IMR-90 (cell line): ENCODE data around the gene ELOA. TPM values are rescaled to one million over a fixed set of nuclear protein-coding genes. Genes with fewer than 3 reads are reported as not detected.

Source experiments
- ATAC-seq: fragments of 200-7000 bp; cut with Tn5 transposase; 2 replicates; pipeline ENCODE4 v1.9.1; 2020; ENCODE audit warnings: low read depth, mild to moderate bottlenecking, moderate library complexity
- BruUV-seq: library from RNA; stranded (reverse); fragments of 400-500 nt; replicated peaks from 2 replicates; lab custom pipeline; 2021; lab: Mats Ljungman, UMichigan
- CTCF ChIA-PET: fragments of 300-600 bp; formaldehyde crosslinking; extraction: SDS; loops from one replicate; lab custom pipeline; 2021; ENCODE audit warnings: antibody characterized with exemption; lab: Yijun Ruan, JAX
- POLR2A ChIA-PET: fragments of 300-600 bp; sonication (Branson Sonifier 250); formaldehyde crosslinking; loops from one replicate; lab custom pipeline; 2022; ENCODE audit warnings: antibody characterized with exemption; ENCODE audit not compliant: unreplicated experiment; lab: Charles Lee
- DNase-seq: peaks from one replicate; pipeline ENCODE4 v3.0.0; 2013
- H2AFZ ChIP-seq: replicated peaks from 2 replicates; pipeline ENCODE3; 2013; ENCODE audit warnings: low read length, mild to moderate bottlenecking; ENCODE audit not compliant: poor library complexity
- H2AK5ac ChIP-seq: 2 replicates; pipeline ENCODE4 v1.6.1; 2013; ENCODE audit warnings: low read depth, low read length, inconsistent platforms
- H2AK9ac ChIP-seq: replicated peaks from 2 replicates; pipeline ENCODE3; 2013; ENCODE audit warnings: mild to moderate bottlenecking, low read depth, low read length, moderate library complexity; ENCODE audit not compliant: poor library complexity
- H2BK120ac ChIP-seq: 2 replicates; pipeline ENCODE4 v1.6.1; 2013; ENCODE audit warnings: low read depth, low read length, inconsistent platforms
- H2BK15ac ChIP-seq: 3 replicates; pipeline ENCODE4 v1.6.1; 2013; ENCODE audit warnings: low read depth, low read length, inconsistent platforms
- H2BK20ac ChIP-seq: 2 replicates; pipeline ENCODE4 v1.6.1; 2013; ENCODE audit warnings: low read depth, mild to moderate bottlenecking, inconsistent platforms, low read length, moderate library complexity
- H2BK5ac ChIP-seq: 2 replicates; pipeline ENCODE4 v1.6.1; 2013; ENCODE audit warnings: mild to moderate bottlenecking, low read depth, low read length, inconsistent platforms; ENCODE audit not compliant: poor library complexity, severe bottlenecking
- H3K14ac ChIP-seq: replicated peaks from 2 replicates; pipeline ENCODE4 v1.6.1; 2013; ENCODE audit warnings: low read depth, low read length, inconsistent platforms
- H3K18ac ChIP-seq: 2 replicates; pipeline ENCODE4 v1.6.1; 2013; ENCODE audit warnings: low read depth, low read length, control low read depth
- H3K23ac ChIP-seq: 2 replicates; pipeline ENCODE4 v1.6.1; 2013; ENCODE audit warnings: low read depth, low read length, inconsistent platforms
- H3K27ac ChIP-seq: 2 replicates; pipeline ENCODE4 v1.5.1; 2013; ENCODE audit warnings: mild to moderate bottlenecking, control low read depth, low read length; ENCODE audit not compliant: insufficient read depth
- H3K27me3 ChIP-seq: 2 replicates; pipeline ENCODE4 v1.6.1; 2013; ENCODE audit warnings: low read length; ENCODE audit not compliant: control insufficient read depth, insufficient read depth
- H3K36me3 ChIP-seq: 2 replicates; pipeline ENCODE4 v1.6.1; 2013; ENCODE audit warnings: low read length, mixed read lengths; ENCODE audit not compliant: control insufficient read depth, insufficient read depth
- H3K4ac ChIP-seq: 2 replicates; pipeline ENCODE4 v1.6.1; 2013; ENCODE audit warnings: low read depth, low read length, inconsistent platforms
- H3K4me1 ChIP-seq: 2 replicates; pipeline ENCODE4 v1.6.1; 2013; ENCODE audit warnings: low read length, mixed read lengths; ENCODE audit not compliant: control insufficient read depth, insufficient read depth
- H3K4me2 ChIP-seq: 2 replicates; pipeline ENCODE4 v1.6.1; 2013; ENCODE audit warnings: low read depth, mild to moderate bottlenecking, control low read depth, low read length, moderate library complexity
- H3K4me3 ChIP-seq: 2 replicates; pipeline ENCODE4 v1.5.1; 2013; ENCODE audit warnings: low read depth, mild to moderate bottlenecking, control low read depth, low read length, moderate library complexity; ENCODE audit not compliant: insufficient read depth
- H3K56ac ChIP-seq: 2 replicates; pipeline ENCODE4 v1.6.1; 2013; ENCODE audit warnings: low read length, inconsistent platforms; ENCODE audit not compliant: insufficient read depth; ENCODE audit errors: extremely low read depth
- H3K79me1 ChIP-seq, 2 experiments: 2 replicates each; pipeline ENCODE4 v1.6.1; 2013; ENCODE audit warnings: low read length in 2 of 2, inconsistent platforms in 1 of 2, low read depth in 1 of 2
- H3K9ac ChIP-seq: 2 replicates; pipeline ENCODE4 v1.6.1; 2013; ENCODE audit warnings: low read depth, low read length, control low read depth
- H3K9me1 ChIP-seq: 2 replicates; pipeline ENCODE4 v1.6.1; 2013; ENCODE audit warnings: low read length, inconsistent platforms; ENCODE audit not compliant: insufficient read depth
- H3K9me3 ChIP-seq: 2 replicates; pipeline ENCODE4 v1.6.1; 2013; ENCODE audit warnings: low read length; ENCODE audit not compliant: control insufficient read depth, insufficient read depth
- H4K20me1 ChIP-seq: 2 replicates; pipeline ENCODE4 v1.6.1; 2013; ENCODE audit warnings: low read length, inconsistent platforms; ENCODE audit not compliant: insufficient read depth
- H4K5ac ChIP-seq: 2 replicates; pipeline ENCODE4 v1.6.1; 2013; ENCODE audit warnings: mild to moderate bottlenecking, low read depth, low read length, control low read depth
- H4K8ac ChIP-seq, 2 experiments: 2 replicates each; pipeline ENCODE4 v1.6.1; 2013; ENCODE audit warnings: low read depth in 2 of 2, low read length in 2 of 2, control low read depth in 1 of 2, inconsistent platforms in 1 of 2
- H4K91ac ChIP-seq: 2 replicates; pipeline ENCODE4 v1.6.1; 2013; ENCODE audit warnings: low read depth, low read length, inconsistent platforms; ENCODE audit not compliant: insufficient read depth
- CEBPB ChIP-seq: IDR thresholded peaks from 2 replicates; pipeline ENCODE4 v1.6.1; 2012; ENCODE audit warnings: low read depth, low read length, improper control_type of control experiment
- CHD1 ChIP-seq: IDR thresholded peaks from 2 replicates; pipeline ENCODE4 v1.6.1; 2012; ENCODE audit warnings: low read depth, low read length, improper control_type of control experiment
- ELK1 ChIP-seq: fragments of 150-350 bp; IDR thresholded peaks from 2 replicates; pipeline ENCODE4 v1.6.1; 2016; ENCODE audit warnings: low read depth, mild to moderate bottlenecking, low read length, moderate library complexity, borderline replicate concordance
- FOS ChIP-seq: fragments of 150-350 bp; IDR thresholded peaks from 2 replicates; pipeline ENCODE4 v1.6.1; 2016; ENCODE audit warnings: low read depth, low read length
- MAFK ChIP-seq: IDR thresholded peaks from 2 replicates; pipeline ENCODE4 v1.6.1; 2012; ENCODE audit warnings: low read depth, low read length, improper control_type of control experiment
- MAZ ChIP-seq: IDR thresholded peaks from 2 replicates; pipeline ENCODE4 v1.6.1; 2012; ENCODE audit warnings: low read depth, mild to moderate bottlenecking, low read length, improper control_type of control experiment, moderate library complexity, borderline replicate concordance
- MXI1 ChIP-seq: IDR thresholded peaks from 2 replicates; pipeline ENCODE4 v1.6.1; 2012; ENCODE audit warnings: low read depth, mild to moderate bottlenecking, low read length, moderate library complexity, borderline replicate concordance
- NFE2L2 ChIP-seq: fragments of 150-350 bp; IDR thresholded peaks from 2 replicates; pipeline ENCODE4 v1.6.1; 2016; ENCODE audit warnings: low read depth, mild to moderate bottlenecking, low read length
- POLR2A ChIP-seq: IDR thresholded peaks from 2 replicates; pipeline ENCODE4 v1.6.1; 2012; ENCODE audit warnings: mild to moderate bottlenecking, low read depth, low read length
- RAD21 ChIP-seq: IDR thresholded peaks from 2 replicates; pipeline ENCODE4 v1.6.1; 2012; ENCODE audit warnings: low read length, improper control_type of control experiment
- RCOR1 ChIP-seq: IDR thresholded peaks from 2 replicates; pipeline ENCODE4 v1.6.1; 2012; ENCODE audit warnings: mild to moderate bottlenecking, low read length, improper control_type of control experiment; ENCODE audit not compliant: insufficient replicate concordance
- SMC3 ChIP-seq: fragments of 150-350 bp; IDR thresholded peaks from 2 replicates; pipeline ENCODE4 v1.6.1; 2016; ENCODE audit warnings: low read depth, mild to moderate bottlenecking, antibody characterized with exemption, low read length, moderate library complexity
- WGBS, 2 experiments: methylation state at CpG; one replicate each; pipeline versions ENCODE4 v1.1.5 to v1.1.7; 2013; ENCODE audit warnings: missing lambda C conversion rate in 2 of 2; ENCODE audit not compliant: insufficient read length in 1 of 2; ENCODE audit errors: extremely low coverage in 2 of 2; 5-methylcytosine and 5-hydroxymethylcytosine counted together
- dilution Hi-C: fragments of 300-500 bp; cut with HindIII; formaldehyde crosslinking; loops from one replicate; pipeline ENCODE4 v1.14.3; 2018; ENCODE audit warnings: low sequenced_read_pairs; ENCODE audit not compliant: unreplicated experiment
- in situ Hi-C: fragments of 300-500 bp; cut with MboI; formaldehyde crosslinking; loops from 3 replicates; pipeline ENCODE4 v1.14.3; 2019; ENCODE audit warnings: low sequenced_read_pairs, inconsistent platforms, mixed read lengths
- intact Hi-C: fragments of 100-400 bp; cut with micrococcal nuclease; formaldehyde crosslinking; loops from 2 replicates; pipeline ENCODE4 v1.10.0; 2022
- polyA plus RNA-seq, 3 experiments: library from polyadenylated mRNA; depleted of rRNA; stranded (reverse); fragments of >200 nt; gene quantifications; 2 replicates each; pipeline ENCODE4 v1.2.3, GENCODE V29; 2012; ENCODE audit warnings: low replicate concordance in 1 of 3
- total RNA-seq: library from RNA; depleted of rRNA; stranded (reverse); fragments of >200 nt; gene quantifications from 2 replicates; pipeline ENCODE4 v1.2.3, GENCODE V29; 2012
- TF ChIP-seq, protein P1 (sequence below): fragments of 150-350 bp; IDR thresholded peaks from 2 replicates; pipeline ENCODE4 v1.6.1; 2017; ENCODE audit warnings: mild to moderate bottlenecking, antibody characterized with exemption, low read length, low read depth
- TF ChIP-seq, protein P2 (sequence below): conservative IDR thresholded peaks from 2 replicates; pipeline ENCODE4 v1.5.1; 2012; ENCODE audit warnings: mild to moderate bottlenecking, low read depth, low read length, improper control_type of control experiment

The ELOA gene
- total and polyA plus RNA-seq, 2 of the 4 experiments (the other 2 are of a cell fraction), result 22.9 to 40.7 TPM

- Histone ChIP-seq H2BK5ac (no peak overlapping the region), H3K9me1 (peaks cover 27% of the 10 kb centered on the region), H3K23ac (no peak overlapping the region), H2AFZ (no peak overlapping the region), H3K4me2 (no peak overlapping the region), H4K20me1 (peaks cover 17% of the 10 kb centered on the region), H2AK9ac (no peak overlapping the region), H2BK20ac (peak overlapping the region; percentile 66), H4K91ac (peak overlapping the region; percentile 39; the same call in 1 of the 2 replicates), H3K56ac (no peak overlapping the region), H2AK5ac (peak overlapping the region; percentile 59; the same call in 1 of the 2 replicates), H3K14ac (no peak overlapping the region; the same call in 1 of the 2 replicates), H3K36me3 (peaks cover 2% of the 10 kb centered on the region; the same call in 1 of the 2 replicates), H4K8ac (no peak overlapping the region), H3K9me3 (no peaks in the 10 kb centered on the region), H3K9ac (no peak overlapping the region), H3K18ac (no peak overlapping the region), H3K79me1 (peaks cover 7 to 67% of the 10 kb centered on the region in 2 experiments), H3K4me3 (no peak overlapping the region), H2BK15ac (no peak overlapping the region; the same call in 2 of the 3 replicates), H4K5ac (no peak overlapping the region), H3K27ac (no peak overlapping the region), H3K4me1 (peaks cover 11% of the 10 kb centered on the region), H3K27me3 (no peaks in the 10 kb centered on the region), H3K4ac (no peak overlapping the region), H2BK120ac (peak overlapping the region; percentile 68; the same call in 1 of the 2 replicates)
- in situ Hi-C loops (no loop called here), intact Hi-C loops (no loop called here), dilution Hi-C loops (no loop called here)
- DNase-seq, result peak; percentile 65
- POLR2A ChIA-PET, result no interaction called here
- BruUV-seq, result no TSS peak
- peak; percentile 63 for ATAC-seq
- no CpG with 5 or more reads among the region's 10 CpGs for WGBS, 2 experiments
- CTCF ChIA-PET, result interaction anchor here (1.3 kb wide), 1 partner anchor 10 kb away, joined by 3 read pairs; no protein-coding TSS in a partner anchor
- TF ChIP-seq SMC3 (no peak), FOS (peak; percentile 48; the same call in 1 of the 2 replicates), MXI1 (no peak), MAFK (peak; percentile 44), CEBPB (no peak), RAD21 (no peak), RCOR1 (no peak), CHD1 (no peak), NFE2L2 (peak; percentile 85), POLR2A (no peak), ELK1 (no peak), MAZ (no peak)
- TF ChIP-seq, protein P1, sequence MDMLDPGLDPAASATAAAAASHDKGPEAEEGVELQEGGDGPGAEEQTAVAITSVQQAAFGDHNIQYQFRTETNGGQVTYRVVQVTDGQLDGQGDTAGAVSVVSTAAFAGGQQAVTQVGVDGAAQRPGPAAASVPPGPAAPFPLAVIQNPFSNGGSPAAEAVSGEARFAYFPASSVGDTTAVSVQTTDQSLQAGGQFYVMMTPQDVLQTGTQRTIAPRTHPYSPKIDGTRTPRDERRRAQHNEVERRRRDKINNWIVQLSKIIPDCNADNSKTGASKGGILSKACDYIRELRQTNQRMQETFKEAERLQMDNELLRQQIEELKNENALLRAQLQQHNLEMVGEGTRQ, result no peak
- TF ChIP-seq, protein P2, sequence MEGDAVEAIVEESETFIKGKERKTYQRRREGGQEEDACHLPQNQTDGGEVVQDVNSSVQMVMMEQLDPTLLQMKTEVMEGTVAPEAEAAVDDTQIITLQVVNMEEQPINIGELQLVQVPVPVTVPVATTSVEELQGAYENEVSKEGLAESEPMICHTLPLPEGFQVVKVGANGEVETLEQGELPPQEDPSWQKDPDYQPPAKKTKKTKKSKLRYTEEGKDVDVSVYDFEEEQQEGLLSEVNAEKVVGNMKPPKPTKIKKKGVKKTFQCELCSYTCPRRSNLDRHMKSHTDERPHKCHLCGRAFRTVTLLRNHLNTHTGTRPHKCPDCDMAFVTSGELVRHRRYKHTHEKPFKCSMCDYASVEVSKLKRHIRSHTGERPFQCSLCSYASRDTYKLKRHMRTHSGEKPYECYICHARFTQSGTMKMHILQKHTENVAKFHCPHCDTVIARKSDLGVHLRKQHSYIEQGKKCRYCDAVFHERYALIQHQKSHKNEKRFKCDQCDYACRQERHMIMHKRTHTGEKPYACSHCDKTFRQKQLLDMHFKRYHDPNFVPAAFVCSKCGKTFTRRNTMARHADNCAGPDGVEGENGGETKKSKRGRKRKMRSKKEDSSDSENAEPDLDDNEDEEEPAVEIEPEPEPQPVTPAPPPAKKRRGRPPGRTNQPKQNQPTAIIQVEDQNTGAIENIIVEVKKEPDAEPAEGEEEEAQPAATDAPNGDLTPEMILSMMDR, result no peak
These were observed 10.7 kb upstream of the ELOA start for GRCh38 chr1:23732363-23733224.
